KOPT-K1 (cell line): Measurements from ENCODE around the gene ZNF280C.
"Not testable (repeated sequence)": the region's sequence is repeated elsewhere in the genome, so short reads cannot be mapped to it uniquely, and the experiment has no call there.

Experiments
- H3K27ac ChIP-seq: fragments of 200-600 bp; sonication (generic); 2 replicates; pipeline ENCODE4 v1.5.1; 2016; ENCODE audit warnings: antibody characterized with exemption, mild to moderate bottlenecking, low read depth, low read length; ENCODE audit not compliant: poor library complexity, severe bottlenecking
- H3K36me3 ChIP-seq: fragments of 200-600 bp; sonication (generic); 2 replicates; pipeline ENCODE4 v1.5.1; 2017; ENCODE audit warnings: antibody characterized with exemption, mild to moderate bottlenecking, low read length, moderate library complexity; ENCODE audit not compliant: insufficient read depth
- H3K9me3 ChIP-seq: fragments of 200-600 bp; sonication (generic); 2 replicates; pipeline ENCODE4 v1.5.1; 2017; ENCODE audit warnings: antibody characterized with exemption, low read length, mild to moderate bottlenecking; ENCODE audit not compliant: insufficient read depth, poor library complexity, severe bottlenecking

The ZNF280C gene

DNA sequence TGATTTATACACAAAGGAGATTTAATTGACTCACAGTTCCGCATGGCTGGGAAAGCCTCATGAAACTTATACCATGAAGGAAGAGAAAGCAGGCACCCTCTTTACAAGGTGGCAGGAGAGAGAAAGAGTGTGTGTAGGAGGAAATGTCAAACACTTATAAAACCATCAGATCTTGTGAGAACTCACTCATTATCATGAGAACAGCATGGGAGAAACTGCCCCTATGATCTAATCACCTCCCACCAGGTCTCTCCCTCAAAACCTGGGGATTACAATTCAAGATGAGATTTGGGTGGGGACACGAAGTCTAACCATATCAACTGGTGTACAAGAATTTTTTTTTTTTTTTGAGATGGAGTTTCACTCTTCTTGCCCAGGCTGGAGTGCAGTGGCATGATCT is 3.6 kb upstream of the ZNF280C start:
- H3K27ac ChIP-seq, H3K36me3 ChIP-seq, H3K9me3 ChIP-seq: not testable (repeated sequence)

DNA sequence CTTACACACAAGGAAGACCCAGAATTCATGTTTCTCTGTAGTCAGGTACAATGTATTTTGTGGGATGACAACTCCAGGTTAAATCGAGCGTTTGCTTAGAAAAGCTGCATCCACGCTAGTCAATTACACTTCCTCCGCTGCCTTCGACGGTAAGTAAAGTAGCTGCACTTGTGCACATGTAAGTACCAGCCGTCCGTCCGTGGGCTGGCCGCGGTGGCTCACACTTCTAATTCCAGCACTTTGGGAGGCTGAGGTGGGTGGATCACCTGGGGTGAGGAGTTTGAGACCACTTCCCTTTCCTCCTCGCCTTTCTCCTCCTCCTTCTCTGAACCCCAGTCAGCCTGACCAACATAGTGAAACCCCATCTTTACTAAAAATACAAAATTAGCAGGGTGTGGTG is 692 bp upstream of the ZNF280C start:
- not testable (repeated sequence) for H3K36me3 ChIP-seq, H3K9me3 ChIP-seq
- H3K27ac ChIP-seq = peak overlapping the region; percentile 89

- H3K27ac ChIP-seq = peak overlapping the region; percentile 89
- no peaks in the 10 kb centered on the region for H3K36me3 ChIP-seq
- peaks cover 6% of the 10 kb centered on the region for H3K9me3 ChIP-seq
Observed at GRCh38 chrX:130267956-130268448, 697 bp downstream of the ZNF280C start.

GRCh38 chrX:130264573-130264972 is 4.1 kb downstream of the ZNF280C start:
- Histone ChIP-seq H3K27ac (no peak overlapping the region), H3K36me3 (no peaks in the 10 kb centered on the region), H3K9me3 (peaks cover 6% of the 10 kb centered on the region)

- Histone ChIP-seq H3K36me3 (no peaks in the 10 kb centered on the region), H3K27ac (no peak overlapping the region), H3K9me3 (no peaks in the 10 kb centered on the region)
Observed at GRCh38 chrX:130263016-130263415, 5.7 kb downstream of the ZNF280C start.

- Histone ChIP-seq H3K27ac (no peak overlapping the region), H3K36me3 (peaks cover 4% of the 10 kb centered on the region; the same call in 1 of the 2 replicates), H3K9me3 (no peaks in the 10 kb centered on the region)
Observed at GRCh38 chrX:130262231-130262630, 6.5 kb downstream of the ZNF280C start.

DNA sequence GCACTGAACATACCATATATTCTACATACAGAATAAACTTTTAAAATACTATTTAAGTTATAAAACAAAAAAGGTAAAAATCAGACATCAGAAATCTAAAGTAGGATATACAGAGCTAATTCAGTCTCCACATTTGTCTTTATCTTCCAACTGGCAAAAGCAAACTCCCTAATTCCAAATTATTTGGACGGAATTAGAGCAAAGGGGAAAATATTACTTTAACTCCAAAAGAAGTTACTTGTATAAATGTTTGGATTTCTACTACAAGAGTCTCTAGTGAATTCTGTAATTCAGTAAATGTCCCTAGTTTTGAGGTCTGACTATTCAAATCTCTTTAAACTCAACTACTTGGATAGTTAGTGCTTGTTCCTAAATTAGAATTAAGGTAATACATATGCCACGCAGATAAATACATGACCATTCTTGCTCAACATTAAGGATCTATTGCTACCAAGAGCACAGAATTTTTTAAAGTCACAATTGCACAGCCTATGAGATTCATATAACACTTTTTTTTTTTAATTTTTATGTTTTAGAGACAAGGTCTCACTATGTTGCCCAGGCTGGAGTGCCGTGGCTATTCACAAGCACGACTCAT is 7.3 kb downstream of the ZNF280C start:
- Histone ChIP-seq H3K9me3 (no peaks in the 10 kb centered on the region), H3K36me3 (peaks cover 4% of the 10 kb centered on the region; the same call in 1 of the 2 replicates), H3K27ac (no peak overlapping the region)

DNA sequence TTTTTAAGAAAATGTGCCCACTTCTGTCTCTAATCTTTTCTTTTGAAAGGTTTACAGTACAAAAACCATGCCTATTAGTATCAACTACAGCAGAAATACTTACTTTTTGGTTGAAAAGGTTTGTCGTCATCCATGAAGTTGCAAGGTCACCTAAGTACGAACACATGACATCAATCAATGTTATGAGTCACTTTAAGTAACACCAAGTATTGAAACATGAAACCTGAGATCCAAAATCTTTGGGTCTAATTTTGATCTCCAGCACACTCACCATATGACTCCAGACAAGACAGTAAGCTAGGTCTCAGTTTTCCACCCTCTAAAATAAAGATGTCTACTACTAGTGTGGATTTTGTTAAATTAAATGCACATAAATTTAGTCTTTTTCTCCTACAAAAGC is 8.4 kb downstream of the ZNF280C start:
- H3K9me3 ChIP-seq = no peaks in the 10 kb centered on the region
- H3K27ac ChIP-seq = no peak overlapping the region
- peaks cover 4% of the 10 kb centered on the region; the same call in 1 of the 2 replicates for H3K36me3 ChIP-seq

DNA sequence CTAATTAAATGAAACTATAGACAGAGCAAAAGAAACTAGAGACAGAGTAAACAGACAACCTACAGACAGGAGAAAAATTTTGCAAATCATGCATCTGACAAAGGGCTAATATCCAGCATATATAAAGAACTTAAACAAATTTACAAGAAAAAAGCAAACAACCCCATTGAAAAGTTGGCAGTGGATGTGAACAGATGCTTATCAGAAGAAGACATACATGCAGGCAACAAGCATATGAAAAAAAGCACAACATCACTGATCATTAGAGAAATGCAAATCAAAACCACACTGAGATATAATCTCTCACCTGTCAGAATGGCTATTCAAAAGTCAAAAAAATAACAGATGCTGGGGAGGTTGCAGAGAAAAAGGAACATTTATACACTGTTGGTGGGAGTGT is 14.8 kb downstream of the ZNF280C start:
- H3K27ac ChIP-seq = no peak overlapping the region
- H3K36me3 ChIP-seq = peaks cover 11% of the 10 kb centered on the region; the same call in 1 of the 2 replicates
- H3K9me3 ChIP-seq = peaks cover 8% of the 10 kb centered on the region

DNA sequence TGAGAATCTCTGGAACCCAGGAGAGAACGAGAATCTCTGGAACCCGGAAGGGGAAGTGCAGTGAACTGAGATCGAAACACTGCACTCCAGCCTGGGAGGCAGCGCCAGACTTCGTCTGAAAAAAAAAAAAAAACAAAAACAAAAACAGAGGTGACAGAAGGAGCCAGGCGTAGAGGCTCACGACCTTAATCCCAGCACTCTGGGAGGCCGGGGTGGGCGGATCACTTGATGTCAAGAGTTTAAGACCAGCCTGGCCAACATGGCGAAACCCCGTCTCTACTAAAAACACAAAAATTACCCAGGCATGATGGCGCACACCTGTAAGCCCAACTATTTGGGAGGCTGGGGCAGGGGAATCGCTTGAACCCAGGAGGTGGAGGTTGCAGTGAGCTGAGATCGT is 17.0 kb downstream of the ZNF280C start:
- peaks cover 8% of the 10 kb centered on the region for H3K9me3 ChIP-seq

DNA sequence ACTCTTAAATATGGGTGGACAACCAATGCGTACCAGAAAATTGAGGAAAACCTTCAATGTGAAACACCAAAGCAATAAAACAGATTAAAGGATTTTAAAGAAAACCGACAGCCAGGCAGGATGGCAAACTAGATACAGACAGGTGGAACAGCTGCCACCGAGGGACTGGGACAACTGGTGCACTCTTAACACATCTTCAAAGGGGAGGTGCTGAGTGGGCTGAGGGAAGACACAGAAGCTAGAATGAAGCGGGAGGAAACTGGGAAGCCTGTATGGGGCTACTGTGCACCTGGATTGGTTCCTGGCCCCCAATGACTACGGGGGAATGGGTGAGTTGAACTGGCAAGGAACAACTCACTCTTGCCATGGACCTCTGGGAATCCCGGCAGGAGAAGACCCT is 20.7 kb downstream of the ZNF280C start:
- H3K36me3 ChIP-seq = peaks cover 36% of the 10 kb centered on the region
- no peaks in the 10 kb centered on the region for H3K9me3 ChIP-seq

More for the DNA sequence above, 17.0 kb downstream of the ZNF280C start:
- no peak overlapping the region for H3K27ac ChIP-seq
- H3K36me3 ChIP-seq = peaks cover 13% of the 10 kb centered on the region; the same call in 1 of the 2 replicates

GRCh38 chrX:130246084-130246483 is 22.6 kb downstream of the ZNF280C start:
- no peaks in the 10 kb centered on the region for H3K9me3 ChIP-seq
- H3K36me3 ChIP-seq = peaks cover 55% of the 10 kb centered on the region
- H3K27ac ChIP-seq = no peak overlapping the region

More for the DNA sequence above, 20.7 kb downstream of the ZNF280C start:
- H3K27ac ChIP-seq = no peak overlapping the region

- Histone ChIP-seq H3K9me3 (no peaks in the 10 kb centered on the region), H3K27ac (no peak overlapping the region), H3K36me3 (peaks cover 61% of the 10 kb centered on the region)
Observed at GRCh38 chrX:130245441-130245840, 23.3 kb downstream of the ZNF280C start.

DNA sequence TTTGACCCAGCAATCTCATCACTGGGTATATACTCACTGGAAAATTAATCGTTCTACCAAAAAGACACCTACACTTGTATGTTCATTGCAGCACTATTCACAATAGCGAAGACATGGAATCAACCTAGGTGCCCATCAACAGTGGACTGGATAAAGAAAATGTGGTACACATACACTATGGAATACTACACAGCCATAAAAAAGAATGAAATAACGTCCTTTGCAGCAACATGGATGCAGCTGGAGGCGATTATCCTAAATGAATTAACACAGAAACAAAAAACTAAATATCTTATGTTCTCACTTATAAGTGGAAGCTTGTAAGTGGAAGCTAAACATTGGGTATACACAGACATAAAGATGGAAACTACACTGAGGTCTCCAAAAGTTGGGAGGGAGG is 37.5 kb downstream of the ZNF280C start:
- H3K36me3 ChIP-seq = peaks cover 78% of the 10 kb centered on the region
- H3K9me3 ChIP-seq, H3K27ac ChIP-seq: not testable (repeated sequence)

- no peaks in the 10 kb centered on the region for H3K9me3 ChIP-seq
- H3K36me3 ChIP-seq = peaks cover 79% of the 10 kb centered on the region
- no peak overlapping the region for H3K27ac ChIP-seq
Observed at GRCh38 chrX:130228871-130229270, 39.8 kb downstream of the ZNF280C start.

GRCh38 chrX:130224810-130225209 is 43.9 kb downstream of the ZNF280C start:
- Histone ChIP-seq H3K27ac (no peak overlapping the region), H3K36me3 (peaks cover 51% of the 10 kb centered on the region), H3K9me3 (no peaks in the 10 kb centered on the region)
